Measurements from ENCODE around the gene SLCO4A1.

- no peak for TF ChIP-seq CTCF (IDR thresholded peaks at IDR 0.05)
- no peak for TF ChIP-seq POLR2A (IDR thresholded peaks at IDR 0.05)
Measured at GRCh38 chr20:62622877-62623487, 19.3 kb upstream of the SLCO4A1 start.
